Liver (tissue), 9 donors: ENCODE results near the gene KCNMA1. TPM values are rescaled to one million over a fixed set of nuclear protein-coding genes. Genes with fewer than 3 reads are reported as not detected.

Experiments used
- DNase-seq: peaks from one replicate; pipeline ENCODE4 v3.0.0-alpha.2; 2017; ENCODE audit warnings: low spot score
- H3K27ac ChIP-seq, 2 donors: one replicate each; pipeline ENCODE4 v1.7.0; 2013; ENCODE audit warnings: inconsistent platforms in 2 of 2, low read length in 2 of 2, control low read depth in 1 of 2, low read depth in 1 of 2, mild to moderate bottlenecking in 1 of 2
- H3K27me3 ChIP-seq, 4 donors: one replicate each; pipeline versions ENCODE4 v1.6.1 to v1.7.0; 2013; ENCODE audit warnings: low read length in 3 of 4, inconsistent platforms in 1 of 4, mild to moderate bottlenecking in 1 of 4, moderate library complexity in 1 of 4; ENCODE audit not compliant: control insufficient read depth in 4 of 4, insufficient read depth in 4 of 4
- H3K36me3 ChIP-seq, 4 donors: one replicate each; pipeline versions ENCODE4 v1.6.1 to v1.7.0; 2013; ENCODE audit warnings: low read length in 3 of 4, mild to moderate bottlenecking in 3 of 4, low read depth in 1 of 4, moderate library complexity in 1 of 4; ENCODE audit not compliant: control insufficient read depth in 4 of 4, insufficient read depth in 3 of 4
- H3K4me1 ChIP-seq, 4 donors: one replicate each; pipeline versions ENCODE4 v1.6.1 to v1.7.0; 2013; ENCODE audit warnings: low read length in 3 of 4, mild to moderate bottlenecking in 3 of 4, moderate library complexity in 1 of 4; ENCODE audit not compliant: control insufficient read depth in 4 of 4, insufficient read depth in 4 of 4
- H3K4me3 ChIP-seq, 3 donors: one replicate each; pipeline versions ENCODE4 v1.6.1 to v1.7.0; 2013; ENCODE audit warnings: low read length in 3 of 3, control low read depth in 1 of 3, low read depth in 1 of 3, mild to moderate bottlenecking in 1 of 3
- H3K9ac ChIP-seq, 2 donors: one replicate each; pipeline ENCODE4 v1.7.0; 2013; ENCODE audit warnings: low read length in 2 of 2, mild to moderate bottlenecking in 2 of 2, moderate library complexity in 2 of 2, control low read depth in 1 of 2, low read depth in 1 of 2
- H3K9me3 ChIP-seq, 4 donors: one replicate each; pipeline versions ENCODE4 v1.6.1 to v1.7.0; 2013; ENCODE audit warnings: low read length in 3 of 4; ENCODE audit not compliant: control insufficient read depth in 4 of 4
- EGR1 ChIP-seq, 2 donors: IDR thresholded peaks; 2 replicates each; pipeline ENCODE4 v1.6.1; 2016 to 2018; ENCODE audit warnings: antibody characterized with exemption in 2 of 2, low read depth in 2 of 2
- FOXA1 ChIP-seq: IDR thresholded peaks from 2 replicates; pipeline ENCODE4 v1.6.1; 2016; ENCODE audit warnings: antibody characterized with exemption
- FOXA2 ChIP-seq: IDR thresholded peaks from 2 replicates; pipeline ENCODE4 v1.6.1; 2016; ENCODE audit warnings: antibody characterized with exemption
- GABPA ChIP-seq, 2 donors: IDR thresholded peaks in 1 of 2; conservative IDR thresholded peaks in 1 of 2; 2 replicates each; pipeline ENCODE4 v1.6.1; 2016; ENCODE audit warnings: antibody characterized with exemption in 2 of 2, mild to moderate bottlenecking in 1 of 2, moderate library complexity in 1 of 2
- HNF4A ChIP-seq, 2 donors: conservative IDR thresholded peaks; 2 replicates each; pipeline ENCODE4 v1.6.1; 2016; ENCODE audit warnings: antibody characterized with exemption in 2 of 2, mild to moderate bottlenecking in 2 of 2
- HNF4G ChIP-seq: IDR thresholded peaks from 2 replicates; pipeline ENCODE4 v1.6.1; 2016; ENCODE audit warnings: antibody characterized with exemption
- JUND ChIP-seq, 2 donors: IDR thresholded peaks; 2 replicates each; pipeline ENCODE4 v1.6.1; 2016; ENCODE audit warnings: antibody characterized with exemption in 2 of 2
- NR2F2 ChIP-seq: IDR thresholded peaks from 2 replicates; pipeline ENCODE4 v1.6.1; 2016; ENCODE audit warnings: antibody characterized with exemption
- RAD21 ChIP-seq, 2 donors: IDR thresholded peaks; 2 replicates each; pipeline ENCODE4 v1.6.1; 2016; ENCODE audit warnings: antibody characterized with exemption in 2 of 2, mild to moderate bottlenecking in 2 of 2
- RXRA ChIP-seq, 2 donors: IDR thresholded peaks; 2 replicates each; pipeline ENCODE4 v1.6.1; 2017 to 2018; ENCODE audit warnings: antibody characterized with exemption in 2 of 2, mild to moderate bottlenecking in 1 of 2
- SP1 ChIP-seq: IDR thresholded peaks from 2 replicates; pipeline ENCODE4 v1.6.1; 2018; ENCODE audit warnings: antibody characterized with exemption, mild to moderate bottlenecking
- WGBS: extraction: QIAGEN DNeasy Blood & Tissue Kit; methylation state at CpG from one replicate; pipeline ENCODE4 v1.1.7; 2013; 5-methylcytosine and 5-hydroxymethylcytosine counted together
- polyA plus RNA-seq, 2 donors: library from polyadenylated mRNA; stranded (reverse) in 1 of 2; unstranded in 1 of 2; fragments of 200-250 nt in 1 of 2; fragments of >200 nt in 1 of 2; fragmentation: Nextera tagmentation in 1 of 2; extraction: Ambion mirVana in 1 of 2; gene quantifications; one replicate each; pipeline versions ENCODE4 v1.2.1 to v1.2.3, GENCODE V29; 2013 to 2015
- total RNA-seq, 2 donors: library from RNA; depleted of rRNA; stranded (reverse); fragments of >200 nt; gene quantifications; one replicate each; pipeline ENCODE4 v1.2.3, GENCODE V29; 2014
- TF ChIP-seq, protein P1 (sequence below): fragments of 150-350 bp; IDR thresholded peaks from 2 replicates; pipeline ENCODE4 v1.5.1; 2017; ENCODE audit warnings: improper control_type of control experiment, low read depth, low read length; ENCODE audit not compliant: missing input control
- TF ChIP-seq, protein P2 (sequence below): IDR thresholded peaks from 2 replicates; pipeline ENCODE4 v1.6.1; 2016; ENCODE audit warnings: antibody characterized with exemption
- TF ChIP-seq, protein P3 (sequence below): IDR thresholded peaks from 2 replicates; pipeline ENCODE4 v1.6.1; 2016; ENCODE audit warnings: antibody characterized with exemption
- TF ChIP-seq, protein P4 (sequence below): IDR thresholded peaks from 2 replicates; pipeline ENCODE4 v1.6.1; 2016; ENCODE audit warnings: antibody characterized with exemption, mild to moderate bottlenecking
- TF ChIP-seq, protein P5 (sequence below): IDR thresholded peaks from 2 replicates; pipeline ENCODE4 v1.6.1; 2016; ENCODE audit warnings: antibody characterized with exemption
- donor health status: healthy.
- donor health status: healthy.
- donor health status: healthy.
- donor health status: healthy.
- donor health status: healthy.

The KCNMA1 gene
- total and polyA plus RNA-seq, 4 donors: 2.5 to 9.7 (median 4.7) TPM

DNA sequence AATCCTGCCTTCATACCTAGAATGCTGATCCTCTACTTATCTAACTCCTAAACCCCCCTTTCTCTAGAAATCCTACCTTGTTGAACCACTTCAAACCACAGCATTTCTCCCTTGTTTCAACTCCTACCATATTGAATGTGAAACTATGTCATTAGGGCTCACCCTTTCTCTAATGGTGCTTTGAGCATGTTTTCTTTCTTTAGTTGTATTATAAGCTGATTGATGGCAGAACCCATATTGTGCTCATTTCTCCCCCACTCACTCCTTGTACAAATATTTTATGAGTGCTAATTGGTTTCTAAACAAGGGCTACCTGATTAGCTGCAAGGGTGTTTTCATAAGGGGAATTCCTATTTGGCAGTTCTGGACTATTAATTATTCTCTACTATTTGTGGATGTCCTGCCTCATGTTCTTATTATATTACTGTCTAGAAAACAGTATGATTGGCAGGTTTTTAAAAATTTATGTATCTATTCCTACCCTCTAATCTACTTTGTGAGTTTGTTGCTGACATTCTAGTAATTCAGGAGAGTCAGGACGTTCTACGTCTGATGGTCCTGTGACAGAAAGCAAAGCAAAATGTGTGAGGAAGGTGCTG, 765.8 kb downstream of the KCNMA1 start:
- Histone ChIP-seq H3K27ac (no peak overlapping the region), H3K27me3 (no peaks in the 10 kb centered on the region), H3K4me3 (no peak overlapping the region), H3K36me3 (no peaks in the 10 kb centered on the region), H3K4me1 (peaks cover 0 to 6% (median 0%) of the 10 kb centered on the region in 4 donors), H3K9me3 (no peaks in the 10 kb centered on the region), H3K9ac (no peak overlapping the region)
- WGBS: 82% methylated on average over 2 of the region's 2 CpGs
- no peak for TF ChIP-seq HNF4A (conservative IDR thresholded peaks at IDR 0.05)
- no peak for TF ChIP-seq NR2F2
- TF ChIP-seq, protein P1, sequence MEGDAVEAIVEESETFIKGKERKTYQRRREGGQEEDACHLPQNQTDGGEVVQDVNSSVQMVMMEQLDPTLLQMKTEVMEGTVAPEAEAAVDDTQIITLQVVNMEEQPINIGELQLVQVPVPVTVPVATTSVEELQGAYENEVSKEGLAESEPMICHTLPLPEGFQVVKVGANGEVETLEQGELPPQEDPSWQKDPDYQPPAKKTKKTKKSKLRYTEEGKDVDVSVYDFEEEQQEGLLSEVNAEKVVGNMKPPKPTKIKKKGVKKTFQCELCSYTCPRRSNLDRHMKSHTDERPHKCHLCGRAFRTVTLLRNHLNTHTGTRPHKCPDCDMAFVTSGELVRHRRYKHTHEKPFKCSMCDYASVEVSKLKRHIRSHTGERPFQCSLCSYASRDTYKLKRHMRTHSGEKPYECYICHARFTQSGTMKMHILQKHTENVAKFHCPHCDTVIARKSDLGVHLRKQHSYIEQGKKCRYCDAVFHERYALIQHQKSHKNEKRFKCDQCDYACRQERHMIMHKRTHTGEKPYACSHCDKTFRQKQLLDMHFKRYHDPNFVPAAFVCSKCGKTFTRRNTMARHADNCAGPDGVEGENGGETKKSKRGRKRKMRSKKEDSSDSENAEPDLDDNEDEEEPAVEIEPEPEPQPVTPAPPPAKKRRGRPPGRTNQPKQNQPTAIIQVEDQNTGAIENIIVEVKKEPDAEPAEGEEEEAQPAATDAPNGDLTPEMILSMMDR: no peak
- no peak for TF ChIP-seq SP1
- no peak for TF ChIP-seq HNF4G
- TF ChIP-seq RXRA (IDR thresholded peaks at IDR 0.05): no peak
- no peak for TF ChIP-seq JUND (IDR thresholded peaks at IDR 0.05)
- no peak for TF ChIP-seq FOXA1
- TF ChIP-seq, protein P2, sequence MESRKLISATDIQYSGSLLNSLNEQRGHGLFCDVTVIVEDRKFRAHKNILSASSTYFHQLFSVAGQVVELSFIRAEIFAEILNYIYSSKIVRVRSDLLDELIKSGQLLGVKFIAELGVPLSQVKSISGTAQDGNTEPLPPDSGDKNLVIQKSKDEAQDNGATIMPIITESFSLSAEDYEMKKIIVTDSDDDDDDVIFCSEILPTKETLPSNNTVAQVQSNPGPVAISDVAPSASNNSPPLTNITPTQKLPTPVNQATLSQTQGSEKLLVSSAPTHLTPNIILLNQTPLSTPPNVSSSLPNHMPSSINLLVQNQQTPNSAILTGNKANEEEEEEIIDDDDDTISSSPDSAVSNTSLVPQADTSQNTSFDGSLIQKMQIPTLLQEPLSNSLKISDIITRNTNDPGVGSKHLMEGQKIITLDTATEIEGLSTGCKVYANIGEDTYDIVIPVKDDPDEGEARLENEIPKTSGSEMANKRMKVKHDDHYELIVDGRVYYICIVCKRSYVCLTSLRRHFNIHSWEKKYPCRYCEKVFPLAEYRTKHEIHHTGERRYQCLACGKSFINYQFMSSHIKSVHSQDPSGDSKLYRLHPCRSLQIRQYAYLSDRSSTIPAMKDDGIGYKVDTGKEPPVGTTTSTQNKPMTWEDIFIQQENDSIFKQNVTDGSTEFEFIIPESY: no peak
- TF ChIP-seq EGR1 (IDR thresholded peaks at IDR 0.05; ENCODE audit: low read depth in 2 of 2): no peak
- TF ChIP-seq GABPA (IDR thresholded peaks at IDR 0.05 in 1 of 2, conservative IDR thresholded peaks at IDR 0.05 in 1 of 2): no peak
- no peak for TF ChIP-seq FOXA2
- TF ChIP-seq, protein P3, sequence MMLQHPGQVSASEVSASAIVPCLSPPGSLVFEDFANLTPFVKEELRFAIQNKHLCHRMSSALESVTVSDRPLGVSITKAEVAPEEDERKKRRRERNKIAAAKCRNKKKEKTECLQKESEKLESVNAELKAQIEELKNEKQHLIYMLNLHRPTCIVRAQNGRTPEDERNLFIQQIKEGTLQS: no peak
- no peak for DNase-seq

DNA sequence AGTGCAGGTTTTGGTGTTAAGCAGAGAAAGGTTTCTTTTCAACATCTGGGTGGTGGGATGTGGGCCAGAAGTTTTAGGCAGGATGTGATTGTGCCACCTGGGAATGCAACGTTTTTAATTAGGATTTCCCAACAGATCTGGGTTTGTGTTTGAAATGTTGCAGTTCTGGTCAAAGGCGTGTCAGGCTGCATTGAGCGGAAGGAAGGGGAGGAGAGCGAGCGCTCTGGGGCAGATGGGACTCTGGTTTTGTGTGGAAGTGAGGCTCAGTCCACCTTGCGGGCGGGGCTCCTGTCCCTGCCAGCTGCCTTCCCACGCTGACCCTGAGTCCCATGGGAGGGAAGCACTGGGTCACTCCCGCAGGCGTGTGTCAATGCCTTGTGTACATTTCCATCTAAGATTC, 767.7 kb downstream of the KCNMA1 start:
- no peaks in the 10 kb centered on the region for H3K27me3 ChIP-seq
- no peaks in the 10 kb centered on the region for H3K9me3 ChIP-seq
- H3K27ac ChIP-seq: no peak overlapping the region
- H3K36me3 ChIP-seq: no peaks in the 10 kb centered on the region
- peaks cover 0 to 6% (median 0%) of the 10 kb centered on the region in 4 donors for H3K4me1 ChIP-seq
- 75% methylated on average over 10 of the region's 10 CpGs for WGBS
- no peak for TF ChIP-seq RAD21 (IDR thresholded peaks at IDR 0.05)
- no peak for TF ChIP-seq RXRA (IDR thresholded peaks at IDR 0.05)
- TF ChIP-seq HNF4A (conservative IDR thresholded peaks at IDR 0.05): no peak
- TF ChIP-seq EGR1 (IDR thresholded peaks at IDR 0.05; ENCODE audit: low read depth in 2 of 2): no peak
- TF ChIP-seq, protein P4, sequence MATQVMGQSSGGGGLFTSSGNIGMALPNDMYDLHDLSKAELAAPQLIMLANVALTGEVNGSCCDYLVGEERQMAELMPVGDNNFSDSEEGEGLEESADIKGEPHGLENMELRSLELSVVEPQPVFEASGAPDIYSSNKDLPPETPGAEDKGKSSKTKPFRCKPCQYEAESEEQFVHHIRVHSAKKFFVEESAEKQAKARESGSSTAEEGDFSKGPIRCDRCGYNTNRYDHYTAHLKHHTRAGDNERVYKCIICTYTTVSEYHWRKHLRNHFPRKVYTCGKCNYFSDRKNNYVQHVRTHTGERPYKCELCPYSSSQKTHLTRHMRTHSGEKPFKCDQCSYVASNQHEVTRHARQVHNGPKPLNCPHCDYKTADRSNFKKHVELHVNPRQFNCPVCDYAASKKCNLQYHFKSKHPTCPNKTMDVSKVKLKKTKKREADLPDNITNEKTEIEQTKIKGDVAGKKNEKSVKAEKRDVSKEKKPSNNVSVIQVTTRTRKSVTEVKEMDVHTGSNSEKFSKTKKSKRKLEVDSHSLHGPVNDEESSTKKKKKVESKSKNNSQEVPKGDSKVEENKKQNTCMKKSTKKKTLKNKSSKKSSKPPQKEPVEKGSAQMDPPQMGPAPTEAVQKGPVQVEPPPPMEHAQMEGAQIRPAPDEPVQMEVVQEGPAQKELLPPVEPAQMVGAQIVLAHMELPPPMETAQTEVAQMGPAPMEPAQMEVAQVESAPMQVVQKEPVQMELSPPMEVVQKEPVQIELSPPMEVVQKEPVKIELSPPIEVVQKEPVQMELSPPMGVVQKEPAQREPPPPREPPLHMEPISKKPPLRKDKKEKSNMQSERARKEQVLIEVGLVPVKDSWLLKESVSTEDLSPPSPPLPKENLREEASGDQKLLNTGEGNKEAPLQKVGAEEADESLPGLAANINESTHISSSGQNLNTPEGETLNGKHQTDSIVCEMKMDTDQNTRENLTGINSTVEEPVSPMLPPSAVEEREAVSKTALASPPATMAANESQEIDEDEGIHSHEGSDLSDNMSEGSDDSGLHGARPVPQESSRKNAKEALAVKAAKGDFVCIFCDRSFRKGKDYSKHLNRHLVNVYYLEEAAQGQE: no peak
- TF ChIP-seq, protein P1: no peak
- no peak for TF ChIP-seq GABPA (IDR thresholded peaks at IDR 0.05 in 1 of 2, conservative IDR thresholded peaks at IDR 0.05 in 1 of 2)
- TF ChIP-seq, protein P5, sequence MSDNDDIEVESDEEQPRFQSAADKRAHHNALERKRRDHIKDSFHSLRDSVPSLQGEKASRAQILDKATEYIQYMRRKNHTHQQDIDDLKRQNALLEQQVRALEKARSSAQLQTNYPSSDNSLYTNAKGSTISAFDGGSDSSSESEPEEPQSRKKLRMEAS: no peak
- TF ChIP-seq, protein P3: no peak
- DNase-seq: no peak
- no peak overlapping the region for H3K9ac ChIP-seq
- no peak overlapping the region for H3K4me3 ChIP-seq
